ENCODE measurements around the gene SSX2IP. TPM values are rescaled to one million over a fixed set of nuclear protein-coding genes. Genes with fewer than 3 reads are reported as not detected.

The SSX2IP gene
- total RNA-seq, 2 donors from 2014 or later = 12.6 to 14.0 TPM

GRCh38 chr1:84712276-84712874 lies 22.1 kb upstream of the SSX2IP start:
- intact Hi-C loops (cut with DNase I, micrococcal nuclease) = no loop called here
- no peak for ATAC-seq
- DNase-seq = no peak

- DNase-seq = no peak
- intact Hi-C loops (cut with DNase I, micrococcal nuclease) = no loop called here
- ATAC-seq = no peak
These were observed 21.6 kb upstream of the SSX2IP start for GRCh38 chr1:84711869-84712268.

- intact Hi-C loops (cut with DNase I, micrococcal nuclease) = no loop called here
- ATAC-seq (no peak), DNase-seq (no peak)
These were observed 20.9 kb upstream of the SSX2IP start for GRCh38 chr1:84711121-84711520.

- DNase-seq = no peak
- intact Hi-C loops (cut with DNase I, micrococcal nuclease) = no loop called here
These were observed 18.9 kb upstream of the SSX2IP start for GRCh38 chr1:84709131-84709530.

GRCh38 chr1:84708031-84708430 lies 17.8 kb upstream of the SSX2IP start:
- ATAC-seq = no peak
- no peak for DNase-seq
- intact Hi-C loops (cut with DNase I, micrococcal nuclease) = no loop called here

More at GRCh38 chr1:84709131-84709530, 18.9 kb upstream of the SSX2IP start:
- no peak for ATAC-seq

- DNase-seq = no peak
- intact Hi-C loops (cut with DNase I, micrococcal nuclease) = no loop called here
- ATAC-seq = no peak
These were observed 15.3 kb upstream of the SSX2IP start for GRCh38 chr1:84705513-84705912.

- ATAC-seq (no peak), DNase-seq (no peak)
- intact Hi-C loops (cut with DNase I, micrococcal nuclease) = no loop called here
These were observed 14.7 kb upstream of the SSX2IP start for GRCh38 chr1:84704872-84705417.

- ATAC-seq (no peak), DNase-seq (no peak)
- intact Hi-C loops (cut with DNase I, micrococcal nuclease) = no loop called here
These were observed 13.2 kb upstream of the SSX2IP start for GRCh38 chr1:84703431-84703830.

- ATAC-seq = no peak
- intact Hi-C loops (cut with DNase I, micrococcal nuclease) = no loop called here
- DNase-seq = no peak
These were observed 11.9 kb upstream of the SSX2IP start for GRCh38 chr1:84702143-84702542.

GRCh38 chr1:84701376-84701775 lies 11.1 kb upstream of the SSX2IP start:
- DNase-seq (no peak), ATAC-seq (no peak)
- intact Hi-C loops (cut with DNase I, micrococcal nuclease) = no loop called here

GRCh38 chr1:84700070-84700469 lies 9.8 kb upstream of the SSX2IP start:
- intact Hi-C loops (cut with DNase I, micrococcal nuclease) = no loop called here
- DNase-seq = no peak
- ATAC-seq = no peak

- no peak for DNase-seq
These were observed 8.2 kb upstream of the SSX2IP start for GRCh38 chr1:84698151-84699110.

GRCh38 chr1:84693785-84694184 lies 3.5 kb upstream of the SSX2IP start:
- no peak for ATAC-seq
- DNase-seq = no peak
- intact Hi-C loops (cut with DNase I, micrococcal nuclease) = no loop called here

More at GRCh38 chr1:84698151-84699110, 8.2 kb upstream of the SSX2IP start:
- intact Hi-C loops (cut with DNase I, micrococcal nuclease) = no loop called here
- ATAC-seq = peak; percentile 35

- intact Hi-C loops (cut with DNase I, micrococcal nuclease) = no loop called here
- DNase-seq (no peak), ATAC-seq (no peak)
These were observed 2.7 kb upstream of the SSX2IP start for GRCh38 chr1:84693005-84693404.

- intact Hi-C loops (cut with DNase I, micrococcal nuclease) = no loop called here
- no peak for ATAC-seq
- no peak for DNase-seq
These were observed 2.1 kb upstream of the SSX2IP start for GRCh38 chr1:84692391-84692790.

- ATAC-seq (no peak), DNase-seq (no peak)
- intact Hi-C loops (cut with DNase I, micrococcal nuclease) = no loop called here
These were observed 992 bp upstream of the SSX2IP start for GRCh38 chr1:84691122-84691783.

- intact Hi-C loops (cut with DNase I, micrococcal nuclease) = no loop called here
- ATAC-seq (no peak), DNase-seq (peak; percentile 60 to 67)
These were observed 506 bp downstream of the SSX2IP start for GRCh38 chr1:84689514-84690396.

GRCh38 chr1:84688463-84689061 lies 1.7 kb downstream of the SSX2IP start:
- ATAC-seq = no peak
- DNase-seq = no peak

More at GRCh38 chr1:84688463-84689061, 1.7 kb downstream of the SSX2IP start:
- intact Hi-C loops (cut with DNase I, micrococcal nuclease) = no loop called here
